NT2/D1 (cell line): ENCODE data around the gene SMIM8.

Experiments used
- DNase-seq: peaks from one replicate; pipeline ENCODE4 v3.0.0-alpha.2; 2011; ENCODE audit warnings: low read depth, low spot score
- H3K27me3 ChIP-seq: 2 replicates; pipeline ENCODE4 v1.6.0; 2011; ENCODE audit warnings: mild to moderate bottlenecking; ENCODE audit not compliant: insufficient read length, insufficient read depth
- H3K36me3 ChIP-seq: 2 replicates; pipeline ENCODE4 v1.6.1; 2011; ENCODE audit warnings: mild to moderate bottlenecking, low read length, mixed read lengths; ENCODE audit not compliant: insufficient read depth, insufficient read length
- H3K4me1 ChIP-seq: 2 replicates; pipeline ENCODE4 v1.5.1; 2011; ENCODE audit not compliant: insufficient read depth, insufficient read length
- H3K4me3 ChIP-seq: 2 replicates; pipeline ENCODE4 v1.5.1; 2011; ENCODE audit warnings: low read depth; ENCODE audit not compliant: insufficient read length
- H3K9ac ChIP-seq: 2 replicates; pipeline ENCODE4 v1.6.0; 2011; ENCODE audit warnings: low read depth; ENCODE audit not compliant: insufficient read length
- H3K9me3 ChIP-seq: 2 replicates; pipeline ENCODE4 v1.5.1; 2011; ENCODE audit warnings: mild to moderate bottlenecking, low read length; ENCODE audit not compliant: insufficient read depth
- SUZ12 ChIP-seq: IDR thresholded peaks from 2 replicates; pipeline ENCODE4 v1.6.1; 2011; ENCODE audit not compliant: insufficient read length, insufficient read depth; ENCODE audit errors: extremely low read depth
- YY1 ChIP-seq: IDR thresholded peaks from 2 replicates; pipeline ENCODE4 v1.6.1; 2011; ENCODE audit not compliant: insufficient read length, insufficient read depth
- ZNF274 ChIP-seq: IDR thresholded peaks from 2 replicates; pipeline ENCODE4 v1.6.1; 2011; ENCODE audit warnings: mild to moderate bottlenecking, low read depth, low read length

SMIM8 gene

DNA sequence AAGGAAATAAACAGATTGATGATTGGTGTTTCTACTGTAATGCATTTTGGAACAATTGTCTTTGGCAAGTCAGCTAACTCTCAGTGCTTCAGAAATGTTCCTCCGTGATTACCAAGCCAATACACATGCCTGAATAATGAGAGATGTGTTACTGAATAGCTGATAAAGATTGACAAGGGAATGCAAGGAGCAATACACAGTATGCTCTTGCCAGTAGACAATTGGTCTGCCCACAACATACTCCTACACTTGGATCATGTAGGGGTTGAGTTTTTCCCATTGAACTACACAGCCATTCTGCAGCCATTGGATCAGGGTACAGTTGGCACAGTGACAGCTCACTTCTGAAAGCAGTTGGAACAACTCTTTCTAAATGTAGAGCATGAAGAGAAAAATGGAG lies 12.3 kb downstream of the SMIM8 start:
- no peaks in the 10 kb centered on the region for H3K4me1 ChIP-seq
- no peak overlapping the region for H3K9ac ChIP-seq
- no peak overlapping the region for H3K4me3 ChIP-seq
- DNase-seq: no peak
- 0 out of 2 replicates have a peak, but pooled peaks cover under 1% of the 10 kb centered on the region for H3K9me3 ChIP-seq
- H3K36me3 ChIP-seq: no peaks in the 10 kb centered on the region
- no peaks in the 10 kb centered on the region for H3K27me3 ChIP-seq
- no peak for TF ChIP-seq YY1
- TF ChIP-seq ZNF274: no peak
- TF ChIP-seq SUZ12: no peak

DNA sequence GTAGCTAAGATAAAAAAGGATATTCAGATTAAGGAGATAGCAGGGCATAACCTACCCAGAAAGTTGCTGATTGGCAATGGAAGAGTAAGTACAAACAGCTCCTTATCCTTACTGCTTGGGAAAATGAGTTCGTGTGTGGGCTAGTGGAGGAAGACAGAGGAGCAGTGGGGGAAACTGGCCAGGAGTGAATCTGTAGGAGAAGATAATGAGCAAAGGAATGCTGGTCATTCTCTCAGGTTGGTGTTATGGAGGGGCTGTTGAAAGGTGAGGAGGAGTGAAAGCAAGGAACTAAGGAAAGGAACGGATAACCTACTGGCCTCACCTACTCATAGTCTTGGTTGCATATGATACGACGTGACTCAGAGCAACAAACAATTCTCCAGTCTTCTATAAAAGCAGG lies 14.0 kb downstream of the SMIM8 start:
- Histone ChIP-seq H3K27me3 (no peaks in the 10 kb centered on the region), H3K9me3 (no peaks in the 10 kb centered on the region), H3K4me1 (no peaks in the 10 kb centered on the region), H3K36me3 (no peaks in the 10 kb centered on the region), H3K4me3 (no peak overlapping the region), H3K9ac (no peak overlapping the region)
- no peak for TF ChIP-seq SUZ12
- no peak for TF ChIP-seq YY1
- no peak for TF ChIP-seq ZNF274
- no peak for DNase-seq

GRCh38 chr6:87340230-87340629 lies 17.8 kb downstream of the SMIM8 start:
- Histone ChIP-seq H3K4me3 (no peak overlapping the region), H3K9ac (no peak overlapping the region), H3K27me3 (no peaks in the 10 kb centered on the region), H3K4me1 (no peaks in the 10 kb centered on the region), H3K9me3 (no peaks in the 10 kb centered on the region), H3K36me3 (no peaks in the 10 kb centered on the region)
- DNase-seq: no peak
- TF ChIP-seq YY1 (no peak), ZNF274 (no peak), SUZ12 (no peak)

- no peak for DNase-seq
- Histone ChIP-seq H3K27me3 (no peaks in the 10 kb centered on the region), H3K4me3 (no peak overlapping the region), H3K9ac (no peak overlapping the region), H3K4me1 (no peaks in the 10 kb centered on the region), H3K9me3 (no peaks in the 10 kb centered on the region), H3K36me3 (no peaks in the 10 kb centered on the region)
- no peak for TF ChIP-seq YY1
- no peak for TF ChIP-seq SUZ12
- TF ChIP-seq ZNF274: no peak
Observed at GRCh38 chr6:87341158-87341557, 18.8 kb downstream of the SMIM8 start.

DNA sequence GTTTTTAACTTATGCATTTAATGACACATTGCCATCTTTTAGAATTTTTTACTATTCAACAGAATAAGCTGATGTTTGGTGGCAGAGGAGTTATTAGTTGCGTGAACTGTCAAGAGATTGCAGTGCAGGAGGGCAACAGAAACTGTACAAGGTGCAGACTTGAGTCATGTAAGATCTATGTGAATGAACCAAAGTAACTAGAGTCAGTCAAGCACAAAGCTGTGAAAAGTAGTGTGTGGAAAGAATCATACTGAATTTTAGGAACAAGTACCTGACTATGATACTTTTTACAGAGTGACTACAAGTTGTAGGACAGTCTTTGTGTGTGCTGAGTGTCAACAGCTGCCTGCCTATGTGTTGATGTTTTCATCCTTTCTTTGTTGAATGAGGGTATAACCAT lies 19.5 kb downstream of the SMIM8 start:
- Histone ChIP-seq H3K27me3 (no peaks in the 10 kb centered on the region), H3K4me1 (no peaks in the 10 kb centered on the region), H3K4me3 (no peak overlapping the region), H3K9me3 (no peaks in the 10 kb centered on the region), H3K9ac (no peak overlapping the region), H3K36me3 (no peaks in the 10 kb centered on the region)
- no peak for DNase-seq
- TF ChIP-seq SUZ12 (no peak), YY1 (no peak), ZNF274 (no peak)

DNA sequence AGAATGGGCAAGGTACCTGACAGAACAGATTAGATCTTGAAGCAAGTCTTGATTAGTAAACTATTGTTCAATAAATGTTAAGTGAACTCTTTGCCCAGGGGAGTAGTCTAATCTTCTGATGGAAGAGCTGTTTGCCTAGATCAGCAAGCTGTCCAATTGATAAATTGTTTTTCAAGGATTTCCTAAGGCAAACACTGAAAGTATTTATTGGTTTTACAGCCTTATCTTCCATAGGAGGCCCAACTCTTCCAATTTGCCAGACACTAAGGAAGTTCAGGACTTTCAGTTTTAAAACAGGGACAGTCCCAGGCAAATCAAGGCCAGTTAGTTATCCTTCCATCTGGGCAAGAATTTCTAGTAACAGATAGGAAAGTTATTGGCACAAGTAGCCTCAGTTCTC lies 20.4 kb downstream of the SMIM8 start:
- DNase-seq: no peak
- Histone ChIP-seq H3K4me3 (no peak overlapping the region), H3K9ac (no peak overlapping the region), H3K27me3 (no peaks in the 10 kb centered on the region), H3K4me1 (no peaks in the 10 kb centered on the region), H3K36me3 (no peaks in the 10 kb centered on the region), H3K9me3 (no peaks in the 10 kb centered on the region)
- TF ChIP-seq YY1 (no peak), SUZ12 (no peak), ZNF274 (no peak)

- no peak for TF ChIP-seq YY1
- no peak for TF ChIP-seq ZNF274
- no peak for TF ChIP-seq SUZ12
Observed at GRCh38 chr6:87344731-87345130, 22.3 kb downstream of the SMIM8 start, which contains the start of gene C6orf163. Gene C6orf163, plus strand, starts transcription at chr6:87344813. Its CDS starts 287 bp downstream, at chr6:87345100.

GRCh38 chr6:87346700-87347099 lies 24.3 kb downstream of the SMIM8 start:
- H3K9ac ChIP-seq: no peak overlapping the region
- no peak overlapping the region for H3K4me3 ChIP-seq
- H3K4me1 ChIP-seq: no peaks in the 10 kb centered on the region
- DNase-seq: no peak
- TF ChIP-seq YY1 (no peak), ZNF274 (no peak), SUZ12 (no peak)
- H3K27me3 ChIP-seq: no peaks in the 10 kb centered on the region
- H3K36me3 ChIP-seq: no peaks in the 10 kb centered on the region
- H3K9me3 ChIP-seq: no peaks in the 10 kb centered on the region

More at GRCh38 chr6:87344731-87345130, 22.3 kb downstream of the SMIM8 start, which contains the start of gene C6orf163:
- no peak within 1 kb of the TSS for H3K4me3 ChIP-seq
- no peaks in the 10 kb centered on the region for H3K9me3 ChIP-seq
- no peak within 1 kb of the TSS for H3K9ac ChIP-seq
- DNase-seq: no peak
- H3K36me3 ChIP-seq: no peaks in the 10 kb centered on the region
- no peaks in the 10 kb centered on the region for H3K4me1 ChIP-seq
- no peaks in the 10 kb centered on the region for H3K27me3 ChIP-seq
